IMR-90 (cell line): Measurements from ENCODE around the gene GRN. TPM values are rescaled to one million over a fixed set of nuclear protein-coding genes. Genes with fewer than 3 reads are reported as not detected.

Experiments used
- ATAC-seq: fragments of 200-7000 bp; cut with Tn5 transposase; 2 replicates; pipeline ENCODE4 v1.9.1; 2020; ENCODE audit warnings: low read depth, mild to moderate bottlenecking, moderate library complexity
- BruUV-seq: library from RNA; stranded (reverse); fragments of 400-500 nt; replicated peaks from 2 replicates; lab custom pipeline; 2021; lab: Mats Ljungman, UMichigan
- CTCF ChIA-PET: fragments of 300-600 bp; formaldehyde crosslinking; extraction: SDS; loops from one replicate; lab custom pipeline; 2021; ENCODE audit warnings: antibody characterized with exemption; lab: Yijun Ruan, JAX
- POLR2A ChIA-PET: fragments of 300-600 bp; sonication (Branson Sonifier 250); formaldehyde crosslinking; loops from one replicate; lab custom pipeline; 2022; ENCODE audit warnings: antibody characterized with exemption; ENCODE audit not compliant: unreplicated experiment; lab: Charles Lee
- DNase-seq: peaks from one replicate; pipeline ENCODE4 v3.0.0; 2013
- H2AFZ ChIP-seq: replicated peaks from 2 replicates; pipeline ENCODE3; 2013; ENCODE audit warnings: low read length, mild to moderate bottlenecking; ENCODE audit not compliant: poor library complexity
- H2AK5ac ChIP-seq: 2 replicates; pipeline ENCODE4 v1.6.1; 2013; ENCODE audit warnings: low read depth, low read length, inconsistent platforms
- H2AK9ac ChIP-seq: replicated peaks from 2 replicates; pipeline ENCODE3; 2013; ENCODE audit warnings: mild to moderate bottlenecking, low read depth, low read length, moderate library complexity; ENCODE audit not compliant: poor library complexity
- H2BK120ac ChIP-seq: 2 replicates; pipeline ENCODE4 v1.6.1; 2013; ENCODE audit warnings: low read depth, low read length, inconsistent platforms
- H2BK15ac ChIP-seq: 3 replicates; pipeline ENCODE4 v1.6.1; 2013; ENCODE audit warnings: low read depth, low read length, inconsistent platforms
- H2BK20ac ChIP-seq: 2 replicates; pipeline ENCODE4 v1.6.1; 2013; ENCODE audit warnings: low read depth, mild to moderate bottlenecking, inconsistent platforms, low read length, moderate library complexity
- H2BK5ac ChIP-seq: 2 replicates; pipeline ENCODE4 v1.6.1; 2013; ENCODE audit warnings: mild to moderate bottlenecking, low read depth, low read length, inconsistent platforms; ENCODE audit not compliant: poor library complexity, severe bottlenecking
- H3K14ac ChIP-seq: replicated peaks from 2 replicates; pipeline ENCODE4 v1.6.1; 2013; ENCODE audit warnings: low read depth, low read length, inconsistent platforms
- H3K18ac ChIP-seq: 2 replicates; pipeline ENCODE4 v1.6.1; 2013; ENCODE audit warnings: low read depth, low read length, control low read depth
- H3K23ac ChIP-seq: 2 replicates; pipeline ENCODE4 v1.6.1; 2013; ENCODE audit warnings: low read depth, low read length, inconsistent platforms
- H3K27ac ChIP-seq: 2 replicates; pipeline ENCODE4 v1.5.1; 2013; ENCODE audit warnings: mild to moderate bottlenecking, control low read depth, low read length; ENCODE audit not compliant: insufficient read depth
- H3K27me3 ChIP-seq: 2 replicates; pipeline ENCODE4 v1.6.1; 2013; ENCODE audit warnings: low read length; ENCODE audit not compliant: control insufficient read depth, insufficient read depth
- H3K36me3 ChIP-seq: 2 replicates; pipeline ENCODE4 v1.6.1; 2013; ENCODE audit warnings: low read length, mixed read lengths; ENCODE audit not compliant: control insufficient read depth, insufficient read depth
- H3K4ac ChIP-seq: 2 replicates; pipeline ENCODE4 v1.6.1; 2013; ENCODE audit warnings: low read depth, low read length, inconsistent platforms
- H3K4me1 ChIP-seq: 2 replicates; pipeline ENCODE4 v1.6.1; 2013; ENCODE audit warnings: low read length, mixed read lengths; ENCODE audit not compliant: control insufficient read depth, insufficient read depth
- H3K4me2 ChIP-seq: 2 replicates; pipeline ENCODE4 v1.6.1; 2013; ENCODE audit warnings: low read depth, mild to moderate bottlenecking, control low read depth, low read length, moderate library complexity
- H3K4me3 ChIP-seq: 2 replicates; pipeline ENCODE4 v1.5.1; 2013; ENCODE audit warnings: low read depth, mild to moderate bottlenecking, control low read depth, low read length, moderate library complexity; ENCODE audit not compliant: insufficient read depth
- H3K56ac ChIP-seq: 2 replicates; pipeline ENCODE4 v1.6.1; 2013; ENCODE audit warnings: low read length, inconsistent platforms; ENCODE audit not compliant: insufficient read depth; ENCODE audit errors: extremely low read depth
- H3K79me1 ChIP-seq, 2 experiments: 2 replicates each; pipeline ENCODE4 v1.6.1; 2013; ENCODE audit warnings: low read length in 2 of 2, inconsistent platforms in 1 of 2, low read depth in 1 of 2
- H3K9ac ChIP-seq: 2 replicates; pipeline ENCODE4 v1.6.1; 2013; ENCODE audit warnings: low read depth, low read length, control low read depth
- H3K9me1 ChIP-seq: 2 replicates; pipeline ENCODE4 v1.6.1; 2013; ENCODE audit warnings: low read length, inconsistent platforms; ENCODE audit not compliant: insufficient read depth
- H3K9me3 ChIP-seq: 2 replicates; pipeline ENCODE4 v1.6.1; 2013; ENCODE audit warnings: low read length; ENCODE audit not compliant: control insufficient read depth, insufficient read depth
- H4K20me1 ChIP-seq: 2 replicates; pipeline ENCODE4 v1.6.1; 2013; ENCODE audit warnings: low read length, inconsistent platforms; ENCODE audit not compliant: insufficient read depth
- H4K5ac ChIP-seq: 2 replicates; pipeline ENCODE4 v1.6.1; 2013; ENCODE audit warnings: mild to moderate bottlenecking, low read depth, low read length, control low read depth
- H4K8ac ChIP-seq, 2 experiments: 2 replicates each; pipeline ENCODE4 v1.6.1; 2013; ENCODE audit warnings: low read depth in 2 of 2, low read length in 2 of 2, control low read depth in 1 of 2, inconsistent platforms in 1 of 2
- H4K91ac ChIP-seq: 2 replicates; pipeline ENCODE4 v1.6.1; 2013; ENCODE audit warnings: low read depth, low read length, inconsistent platforms; ENCODE audit not compliant: insufficient read depth
- POLR2A ChIP-seq: IDR thresholded peaks from 2 replicates; pipeline ENCODE4 v1.6.1; 2012; ENCODE audit warnings: mild to moderate bottlenecking, low read depth, low read length
- WGBS, 2 experiments: methylation state at CpG; one replicate each; pipeline versions ENCODE4 v1.1.5 to v1.1.7; 2013; ENCODE audit warnings: missing lambda C conversion rate in 2 of 2; ENCODE audit not compliant: insufficient read length in 1 of 2; ENCODE audit errors: extremely low coverage in 2 of 2; 5-methylcytosine and 5-hydroxymethylcytosine counted together
- dilution Hi-C: fragments of 300-500 bp; cut with HindIII; formaldehyde crosslinking; loops from one replicate; pipeline ENCODE4 v1.14.3; 2018; ENCODE audit warnings: low sequenced_read_pairs; ENCODE audit not compliant: unreplicated experiment
- in situ Hi-C: fragments of 300-500 bp; cut with MboI; formaldehyde crosslinking; loops from 3 replicates; pipeline ENCODE4 v1.14.3; 2019; ENCODE audit warnings: low sequenced_read_pairs, inconsistent platforms, mixed read lengths
- intact Hi-C: fragments of 100-400 bp; cut with micrococcal nuclease; formaldehyde crosslinking; loops from 2 replicates; pipeline ENCODE4 v1.10.0; 2022
- polyA plus RNA-seq, 3 experiments: library from polyadenylated mRNA; depleted of rRNA; stranded (reverse); fragments of >200 nt; gene quantifications; 2 replicates each; pipeline ENCODE4 v1.2.3, GENCODE V29; 2012; ENCODE audit warnings: low replicate concordance in 1 of 3
- total RNA-seq: library from RNA; depleted of rRNA; stranded (reverse); fragments of >200 nt; gene quantifications from 2 replicates; pipeline ENCODE4 v1.2.3, GENCODE V29; 2012
- TF ChIP-seq, protein P1 (sequence below): conservative IDR thresholded peaks from 2 replicates; pipeline ENCODE4 v1.5.1; 2012; ENCODE audit warnings: mild to moderate bottlenecking, low read depth, low read length, improper control_type of control experiment

The GRN gene
- total and polyA plus RNA-seq, 2 of the 4 experiments (the other 2 are of a cell fraction), result 38.9 to 494 TPM

DNA sequence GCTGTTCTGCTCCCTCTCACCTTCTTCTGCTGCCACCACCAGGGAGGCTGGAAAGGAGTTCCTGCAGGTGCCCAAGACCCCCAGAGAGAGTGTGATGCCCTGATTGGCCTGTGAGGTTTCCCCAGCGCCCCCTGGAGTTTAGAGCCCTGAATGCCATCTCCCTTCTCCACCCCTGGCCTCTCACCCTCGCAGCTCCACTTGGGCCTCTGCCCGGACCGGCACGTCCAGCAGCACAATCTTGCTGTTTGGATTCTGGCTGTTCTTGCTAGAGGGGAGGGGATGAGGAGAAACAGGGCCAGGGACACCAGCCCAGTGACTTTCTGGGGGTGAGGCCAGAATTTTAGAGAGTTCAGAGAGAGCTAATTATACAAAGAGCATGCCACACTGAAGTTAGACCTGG, 31.0 kb downstream of the GRN start:
- WGBS, 2 experiments, result no CpG with 5 or more reads among the region's 5 CpGs
- Histone ChIP-seq H3K27me3 (peaks cover 18% of the 10 kb centered on the region), H3K9me3 (no peaks in the 10 kb centered on the region), H3K36me3 (no peaks in the 10 kb centered on the region), H2BK5ac (no peak overlapping the region), H2AFZ (peak overlapping the region; percentile 43), H3K23ac (no peak overlapping the region), H3K14ac (no peak overlapping the region), H3K27ac (no peak overlapping the region), H3K79me1 (no peaks in the 10 kb centered on the region), H2BK20ac (no peak overlapping the region), H3K18ac (no peak overlapping the region), H4K8ac (no peak overlapping the region), H4K5ac (no peak overlapping the region), H3K4me2 (no peak overlapping the region), H3K4me1 (peaks cover 2% of the 10 kb centered on the region; the same call in 1 of the 2 replicates), H4K20me1 (no peaks in the 10 kb centered on the region), H2AK9ac (peak overlapping the region; percentile 24), H4K91ac (no peak overlapping the region), H2BK120ac (no peak overlapping the region), H2BK15ac (no peak overlapping the region), H2AK5ac (no peak overlapping the region), H3K4ac (no peak overlapping the region), H3K56ac (no peak overlapping the region), H3K9me1 (0 out of 2 replicates have a peak, but pooled peaks cover 5% of the 10 kb centered on the region), H3K9ac (no peak overlapping the region), H3K4me3 (no peak overlapping the region)
- in situ Hi-C loops (no loop called here), intact Hi-C loops (no loop called here), dilution Hi-C loops (no loop called here)
- peak; percentile 81 for ATAC-seq
- ChIA-PET CTCF (interaction anchor here (0.6 to 1.5 kb wide), 5 partner anchors 9 to 152 kb away, joined by 3 to 10 read pairs (median 4); partner anchors contain the start of gene FAM171A2), POLR2A (no interaction called here)
- TF ChIP-seq, protein P1, sequence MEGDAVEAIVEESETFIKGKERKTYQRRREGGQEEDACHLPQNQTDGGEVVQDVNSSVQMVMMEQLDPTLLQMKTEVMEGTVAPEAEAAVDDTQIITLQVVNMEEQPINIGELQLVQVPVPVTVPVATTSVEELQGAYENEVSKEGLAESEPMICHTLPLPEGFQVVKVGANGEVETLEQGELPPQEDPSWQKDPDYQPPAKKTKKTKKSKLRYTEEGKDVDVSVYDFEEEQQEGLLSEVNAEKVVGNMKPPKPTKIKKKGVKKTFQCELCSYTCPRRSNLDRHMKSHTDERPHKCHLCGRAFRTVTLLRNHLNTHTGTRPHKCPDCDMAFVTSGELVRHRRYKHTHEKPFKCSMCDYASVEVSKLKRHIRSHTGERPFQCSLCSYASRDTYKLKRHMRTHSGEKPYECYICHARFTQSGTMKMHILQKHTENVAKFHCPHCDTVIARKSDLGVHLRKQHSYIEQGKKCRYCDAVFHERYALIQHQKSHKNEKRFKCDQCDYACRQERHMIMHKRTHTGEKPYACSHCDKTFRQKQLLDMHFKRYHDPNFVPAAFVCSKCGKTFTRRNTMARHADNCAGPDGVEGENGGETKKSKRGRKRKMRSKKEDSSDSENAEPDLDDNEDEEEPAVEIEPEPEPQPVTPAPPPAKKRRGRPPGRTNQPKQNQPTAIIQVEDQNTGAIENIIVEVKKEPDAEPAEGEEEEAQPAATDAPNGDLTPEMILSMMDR, result peak; percentile 41
- TF ChIP-seq POLR2A, result no peak
- DNase-seq, result peak; percentile 10
- no TSS peak for BruUV-seq
